GM18867 (cell line): ENCODE data around the gene TUT7.
A peak's percentile ranks its signal among the peaks of the same experiment; 100 is the strongest.

Experiments
- ATAC-seq: cut with Tn5 transposase; IDR thresholded peaks from one replicate; pipeline ENCODE4 v1.9.1; 2021; ENCODE audit warnings: mild to moderate bottlenecking, moderate library complexity; ENCODE audit not compliant: unreplicated experiment

TUT7 gene

GRCh38 chr9:86272221-86272620, 82.0 kb downstream of the TUT7 start:
- ATAC-seq, result no peak

- no peak for ATAC-seq
These were observed 90.3 kb downstream of the TUT7 start for GRCh38 chr9:86263876-86264275.

GRCh38 chr9:86262492-86262891, 91.7 kb downstream of the TUT7 start:
- ATAC-seq, result no peak

GRCh38 chr9:86259557-86259956, 94.7 kb downstream of the TUT7 start, which contains the start of gene C9orf153:
Gene C9orf153 (minus strand): TSS chr9:86259657. CDS start chr9:86229603, 30,054 bp downstream.
- ATAC-seq, result no peak

- no peak for ATAC-seq
These were observed 96.8 kb downstream of the TUT7 start for GRCh38 chr9:86257391-86257790.

GRCh38 chr9:86256653-86257052, 97.6 kb downstream of the TUT7 start:
- no peak for ATAC-seq

- no peak for ATAC-seq
These were observed 100.6 kb downstream of the TUT7 start for GRCh38 chr9:86253577-86253976.

GRCh38 chr9:86252870-86253269, 101.3 kb downstream of the TUT7 start:
- no peak for ATAC-seq

- ATAC-seq, result no peak
These were observed 104.1 kb downstream of the TUT7 start for GRCh38 chr9:86250123-86250522.

GRCh38 chr9:86248746-86249145, 105.5 kb downstream of the TUT7 start:
- no peak for ATAC-seq

- peak; percentile 74 for ATAC-seq
These were observed 107.5 kb downstream of the TUT7 start for GRCh38 chr9:86246752-86247161.

GRCh38 chr9:86242071-86242470, 112.1 kb downstream of the TUT7 start:
- ATAC-seq, result no peak

- ATAC-seq, result no peak
These were observed 113.0 kb downstream of the TUT7 start for GRCh38 chr9:86241216-86241615.

- ATAC-seq, result no peak
These were observed 115.1 kb downstream of the TUT7 start for GRCh38 chr9:86238861-86239770.
